Activated CD8-positive, alpha-beta memory T cell treated with anti-CD3 and anti-CD28 coated beads for 24 hours (primary cell): ENCODE data around the gene PRR36.

Experiments
- DNase-seq: peaks from one replicate; pipeline ENCODE4 v3.0.0-alpha.2; 2020

PRR36 gene

DNA sequence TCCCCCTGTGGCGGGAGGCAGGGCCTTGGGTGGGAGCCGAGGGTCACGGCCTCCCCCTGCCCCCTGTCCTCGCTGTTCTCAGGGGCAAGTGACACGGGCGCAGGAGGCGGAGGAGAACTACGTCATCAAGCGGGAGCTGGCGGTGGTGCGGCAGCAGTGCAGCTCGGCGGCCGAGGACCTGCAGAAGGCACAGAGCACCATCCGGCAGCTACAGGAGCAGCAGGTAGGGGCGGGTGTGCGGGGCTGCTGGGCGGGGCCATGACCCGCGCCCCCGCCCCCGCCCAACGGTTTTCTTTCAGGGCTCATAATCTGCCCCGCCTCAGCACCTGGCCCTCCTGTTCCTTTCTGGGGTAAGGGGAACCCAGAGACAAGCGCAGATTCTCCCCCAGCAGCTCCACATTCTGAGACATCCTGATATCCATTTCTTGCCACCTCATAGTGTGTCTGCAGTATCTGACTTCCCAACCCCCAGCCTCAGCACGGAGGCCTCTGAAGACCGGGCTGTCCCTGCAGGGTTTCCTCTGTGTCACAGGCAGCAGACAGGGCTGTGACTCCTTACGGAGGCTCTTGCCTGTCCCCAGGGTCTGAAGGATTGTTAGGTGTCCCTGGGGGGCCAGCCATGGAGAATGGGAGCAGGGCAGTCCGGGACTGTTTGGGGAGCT lies 15.9 kb downstream of the PRR36 start:
- no peak for DNase-seq

DNA sequence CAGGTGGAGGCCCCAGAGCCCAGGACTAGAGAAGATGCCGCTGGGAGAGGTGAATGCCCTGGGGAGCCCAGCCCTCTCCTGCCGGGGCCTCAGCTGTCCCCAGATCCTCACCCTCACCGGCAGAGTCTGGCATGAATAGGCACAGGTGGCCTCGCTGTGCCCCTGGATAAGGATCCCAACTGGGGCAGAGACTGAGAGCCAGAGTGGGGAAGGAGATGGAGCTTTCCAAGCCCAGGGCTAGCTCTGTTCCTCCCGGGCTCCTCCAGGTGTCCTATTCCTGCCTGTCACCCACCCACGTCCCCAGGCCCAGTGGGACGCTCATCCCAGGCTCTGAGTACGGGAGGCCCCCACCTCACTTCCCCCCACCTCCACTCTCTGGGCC lies 16.5 kb downstream of the PRR36 start:
- no peak for DNase-seq

DNA sequence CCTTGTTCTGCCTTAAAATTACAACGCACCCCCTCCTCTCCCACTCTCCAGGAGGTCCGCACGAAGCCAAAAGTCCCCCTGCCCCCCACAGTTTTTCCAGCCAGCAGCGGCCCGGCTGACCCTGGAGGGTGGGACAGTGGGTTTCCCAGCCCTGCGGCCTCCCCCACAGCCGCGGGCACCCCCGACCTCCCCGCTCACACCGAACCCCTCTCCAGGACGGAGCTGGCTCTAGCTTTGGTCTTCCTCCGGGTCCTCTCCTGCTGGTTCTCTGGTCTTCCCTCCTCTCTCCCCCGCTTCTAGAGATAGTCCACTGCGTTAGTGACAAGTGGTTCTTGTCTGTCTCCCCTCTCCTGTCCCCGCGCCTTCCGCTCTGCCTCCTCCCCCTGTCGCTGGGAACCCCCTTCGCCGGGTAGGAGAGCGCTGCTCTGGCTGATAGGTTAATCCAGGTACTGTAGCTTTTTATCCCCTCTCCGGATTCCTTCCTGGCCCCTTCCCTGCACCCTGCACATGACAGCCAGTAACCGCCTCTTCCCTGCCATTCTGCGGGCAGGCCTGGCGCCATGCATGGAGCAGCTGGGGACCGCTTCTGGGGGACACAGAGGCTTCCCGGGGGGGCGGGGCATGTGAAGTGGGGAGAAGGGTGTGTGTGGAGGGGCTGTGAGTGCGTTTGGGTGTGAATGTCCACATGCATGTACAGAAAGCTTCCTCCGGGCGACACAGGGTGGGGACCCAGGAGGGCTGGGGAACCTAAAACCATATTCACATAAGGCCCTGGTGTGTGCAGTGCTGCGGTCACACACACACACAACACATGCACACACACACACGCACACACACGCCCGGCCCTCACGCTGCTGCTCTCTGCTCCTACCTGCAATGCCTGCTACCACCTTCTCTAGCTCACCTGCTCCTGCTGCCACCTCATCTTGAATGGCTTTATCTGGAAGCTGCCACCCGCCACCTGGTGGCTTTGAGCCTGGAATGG lies 17.2 kb downstream of the PRR36 start:
- no peak for DNase-seq

DNA sequence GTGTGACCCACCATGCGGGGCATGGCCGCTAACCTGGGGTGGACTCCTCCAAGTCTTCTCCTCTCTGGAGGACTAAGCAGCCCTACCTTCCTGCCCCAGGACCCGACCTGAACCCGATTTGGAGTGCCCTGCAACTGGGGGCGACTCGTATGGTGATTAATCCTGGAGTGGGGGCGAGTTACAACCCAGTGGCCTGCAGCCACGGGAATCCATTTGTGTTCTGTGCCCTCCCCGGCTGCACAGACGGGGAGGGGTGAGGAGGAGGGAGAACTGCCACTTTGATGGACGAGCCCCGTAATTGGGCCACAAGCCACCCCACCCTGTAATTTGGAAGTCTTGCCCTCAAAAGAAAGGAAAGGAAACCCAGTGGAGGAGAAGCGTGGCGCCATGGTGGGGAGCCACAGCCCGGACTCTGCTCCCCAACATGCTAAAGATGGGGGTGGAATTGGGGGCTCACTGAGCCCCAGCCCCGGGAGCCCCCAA lies 18.0 kb downstream of the PRR36 start:
- DNase-seq = no peak

DNA sequence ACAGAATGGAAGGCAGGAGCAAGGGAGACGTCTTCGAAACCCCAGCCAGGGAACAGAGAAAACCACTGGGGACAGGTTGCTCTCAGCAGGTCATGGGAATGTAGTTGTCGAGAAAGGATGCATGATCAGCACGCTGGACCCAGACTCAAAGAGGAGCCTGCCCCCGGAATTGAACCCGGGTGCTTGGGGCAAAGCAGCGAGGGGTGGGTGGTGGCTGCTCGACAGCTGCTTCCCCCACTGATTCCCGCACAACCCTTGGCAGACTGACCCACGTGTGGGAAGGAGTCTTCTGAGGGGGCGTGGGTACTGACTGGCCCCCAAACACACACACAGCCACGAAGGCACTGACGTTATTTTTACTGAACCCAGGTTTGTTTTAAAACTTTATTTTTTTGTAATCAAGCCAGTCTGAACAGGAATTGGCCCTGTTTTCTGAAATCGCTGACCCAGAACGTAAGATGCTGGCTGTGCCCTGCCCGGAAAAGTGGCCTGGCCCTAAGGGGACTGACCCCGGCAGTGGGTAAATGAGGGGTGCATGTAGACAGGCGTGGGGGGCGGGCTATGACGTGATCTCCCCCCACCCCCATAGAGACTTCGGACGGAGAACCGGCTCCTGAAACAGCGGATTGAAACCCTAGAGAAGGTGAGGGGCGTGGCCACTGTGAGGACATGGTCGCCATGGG lies 18.6 kb downstream of the PRR36 start:
- DNase-seq = no peak

DNA sequence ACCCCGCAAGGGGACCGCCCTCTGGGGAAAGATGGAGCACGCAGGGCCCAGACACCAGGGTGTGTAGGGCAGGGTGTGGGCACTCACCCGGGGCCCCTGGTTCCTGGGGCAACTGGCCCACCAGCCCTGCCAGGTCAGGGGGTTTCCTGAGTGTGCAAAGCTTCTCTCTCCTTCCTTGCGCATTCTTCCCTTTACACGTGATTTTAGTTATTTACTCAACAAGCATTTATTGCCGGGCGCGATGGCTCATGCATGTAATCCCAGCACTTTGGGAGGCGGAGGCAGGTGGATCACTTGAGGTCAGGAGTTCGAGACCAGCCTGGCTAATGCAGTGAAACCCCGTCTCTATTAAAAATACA lies 20.4 kb downstream of the PRR36 start:
- DNase-seq = no peak

DNA sequence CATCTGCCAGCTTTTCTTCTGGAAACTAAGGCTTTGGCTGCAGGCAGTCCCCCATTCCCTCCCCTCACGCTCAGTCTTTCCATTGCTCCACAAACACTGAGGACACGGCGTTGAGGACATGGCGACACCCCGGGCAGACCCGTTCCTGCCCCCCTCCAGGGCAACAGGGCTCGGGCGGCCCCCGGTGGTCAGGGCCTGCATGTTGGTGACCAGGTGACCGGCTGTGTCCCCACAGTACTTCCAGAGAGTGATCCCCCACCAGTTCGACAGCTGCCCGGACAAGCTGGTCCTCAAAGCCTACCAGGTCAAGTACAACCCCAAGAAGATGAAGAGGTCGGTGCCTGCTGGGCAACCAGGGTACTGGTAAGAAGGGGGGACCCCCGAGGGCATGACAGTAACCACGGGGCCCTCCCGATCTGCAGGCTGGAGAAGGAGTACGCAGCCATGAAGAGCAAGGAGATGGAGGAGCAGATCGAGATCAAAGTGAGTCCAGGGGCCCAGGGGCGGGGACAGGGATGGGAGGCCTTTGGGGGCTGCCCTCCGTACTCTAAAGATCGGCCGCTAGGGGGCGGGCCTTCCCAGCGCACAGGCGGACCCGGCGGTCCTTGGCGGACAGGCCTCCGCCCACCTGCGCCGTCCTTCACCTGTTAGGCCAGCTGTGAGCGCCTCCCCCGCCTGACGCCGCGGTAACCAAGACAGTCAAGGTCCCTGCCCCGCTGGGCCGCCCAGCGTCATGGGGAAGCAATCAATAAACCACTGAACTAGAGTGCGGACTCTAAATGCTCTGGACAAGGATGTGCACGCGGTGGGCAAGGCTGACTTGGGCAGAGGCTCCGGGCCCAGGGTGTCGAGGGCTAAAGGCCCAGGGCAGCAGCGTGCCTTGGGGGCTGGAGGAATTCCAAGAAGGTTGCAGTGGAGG lies 21.1 kb downstream of the PRR36 start:
- peak; percentile 87 for DNase-seq

DNA sequence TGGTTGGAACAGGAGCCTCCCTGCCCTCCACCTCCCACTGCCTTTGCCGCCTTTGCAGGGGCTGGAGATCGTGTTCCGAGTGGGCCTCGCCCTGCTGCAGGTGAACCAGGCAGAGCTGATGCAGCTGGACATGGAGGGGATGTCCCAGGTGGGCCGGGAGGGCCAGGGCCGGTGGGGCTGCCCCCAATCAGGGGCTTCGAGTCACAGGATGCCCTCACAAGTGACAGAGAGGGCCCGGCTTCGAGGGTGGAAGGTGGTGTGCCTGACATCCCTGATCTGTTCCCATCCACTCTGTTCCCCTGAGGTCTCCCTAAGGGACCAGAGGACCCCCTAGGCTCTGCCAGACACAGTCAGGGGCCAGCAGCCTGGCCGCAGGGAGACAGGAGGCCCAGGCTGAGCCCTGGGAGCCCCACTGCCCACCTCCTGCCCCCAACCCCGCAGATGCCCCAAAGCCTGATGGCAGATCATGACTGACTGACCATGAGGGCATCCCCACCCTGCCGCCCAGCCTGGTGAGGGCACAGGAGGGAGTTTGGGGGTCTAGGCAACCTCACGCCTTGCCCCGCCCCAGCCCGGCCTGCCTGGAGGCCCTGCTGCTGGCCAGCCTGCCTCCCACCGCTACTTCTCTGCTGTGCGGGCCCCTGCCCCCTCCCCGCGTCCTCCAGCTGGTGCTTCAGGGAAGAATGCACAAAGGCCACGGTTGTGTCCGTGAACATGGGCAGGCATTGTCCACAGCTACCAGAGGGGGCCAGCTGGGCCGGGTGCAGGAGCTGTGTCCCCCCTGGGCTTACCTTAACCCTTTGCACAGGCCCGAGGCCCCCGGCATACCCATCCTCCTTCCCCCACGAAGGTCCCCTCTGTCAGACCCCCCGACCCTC lies 22.3 kb downstream of the PRR36 start:
- no peak for DNase-seq

DNA sequence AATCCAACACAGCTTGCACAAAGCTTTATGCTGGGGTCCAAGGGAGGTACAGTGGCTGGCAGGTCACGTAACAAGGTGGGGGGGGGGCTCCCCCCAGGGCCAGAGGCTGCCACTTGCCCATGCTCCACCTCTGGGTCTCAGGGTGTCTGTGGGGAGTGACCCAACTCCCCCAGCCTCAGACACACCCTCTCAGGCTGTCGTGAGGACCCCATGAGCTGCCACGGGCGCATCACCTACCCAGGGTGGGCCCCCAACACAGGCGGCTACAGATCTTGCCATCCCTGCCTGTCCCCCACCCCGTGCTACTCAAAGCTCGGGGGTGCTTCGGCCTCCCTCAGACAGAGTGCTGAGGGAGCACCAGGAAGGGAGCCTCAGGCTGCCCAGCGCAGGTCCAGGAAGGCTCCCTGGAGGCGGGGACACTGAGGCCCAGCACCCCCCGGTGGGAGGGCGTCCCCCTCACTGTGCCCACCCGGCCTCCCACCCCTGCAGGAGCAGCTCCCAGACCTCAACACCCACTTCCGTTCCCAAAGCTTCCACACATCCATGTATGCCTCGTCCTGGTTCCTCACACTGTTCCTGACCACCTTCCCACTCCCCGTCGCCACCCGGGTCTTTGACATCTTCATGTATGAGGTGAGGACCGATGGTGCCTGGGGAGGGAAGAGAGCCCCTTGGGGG lies 23.1 kb downstream of the PRR36 start:
- no peak for DNase-seq

DNA sequence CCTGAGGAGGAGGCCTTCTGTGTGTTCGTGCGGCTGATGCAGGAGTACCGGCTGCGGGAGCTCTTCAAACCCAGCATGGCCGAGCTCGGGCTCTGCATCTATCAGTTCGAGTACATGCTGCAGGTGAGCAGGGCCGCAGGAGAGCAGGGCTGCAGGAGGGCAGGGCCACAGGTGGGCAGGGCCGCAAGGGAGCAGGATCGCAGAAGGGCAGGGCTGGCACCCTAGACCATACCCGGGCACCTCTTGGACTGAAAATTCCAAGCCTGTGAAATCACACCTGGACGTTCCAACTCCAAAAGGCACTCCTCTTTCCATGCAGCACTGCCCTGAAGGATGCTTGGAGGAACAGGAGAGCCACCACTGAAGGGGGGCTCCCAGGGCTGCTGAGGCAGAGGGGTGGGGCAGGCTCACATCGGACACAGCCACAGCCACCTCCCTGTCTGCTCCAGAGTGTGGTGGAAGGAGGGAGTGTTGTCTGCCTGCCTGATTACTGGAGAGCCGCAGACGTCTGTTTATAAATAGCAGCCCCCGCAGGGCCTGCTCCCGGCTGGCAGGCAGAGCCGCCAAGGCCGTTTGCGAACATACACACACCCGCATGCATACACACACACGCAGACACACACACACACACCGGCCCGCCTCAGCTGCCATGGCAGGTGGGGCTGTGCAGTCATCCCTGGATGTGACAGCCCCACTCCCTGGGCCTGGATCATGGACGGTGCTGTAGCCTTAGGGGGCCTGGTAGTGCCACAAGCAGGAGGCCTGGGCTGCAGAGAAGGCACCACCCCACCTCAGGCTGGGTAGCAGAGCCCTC lies 24.0 kb downstream of the PRR36 start:
- no peak for DNase-seq

DNA sequence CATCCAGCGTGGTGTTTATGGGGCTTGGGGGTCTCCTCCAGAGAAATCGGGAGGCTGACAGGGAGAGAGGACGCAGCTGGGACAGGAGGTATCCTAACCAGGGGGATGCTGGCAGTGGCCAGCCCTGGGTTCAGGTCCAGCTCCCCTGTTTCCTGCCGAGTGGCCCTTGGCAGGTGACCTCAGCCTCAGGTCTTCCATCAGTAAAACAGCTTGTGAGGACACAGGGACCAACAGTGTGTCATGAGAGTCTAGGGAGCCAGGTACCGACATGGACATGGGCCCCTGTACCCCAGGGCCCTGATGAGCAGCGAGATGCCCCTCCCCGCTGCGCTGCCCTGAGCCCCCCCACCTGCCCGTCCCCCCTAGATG lies 24.6 kb downstream of the PRR36 start:
- no peak for DNase-seq

DNA sequence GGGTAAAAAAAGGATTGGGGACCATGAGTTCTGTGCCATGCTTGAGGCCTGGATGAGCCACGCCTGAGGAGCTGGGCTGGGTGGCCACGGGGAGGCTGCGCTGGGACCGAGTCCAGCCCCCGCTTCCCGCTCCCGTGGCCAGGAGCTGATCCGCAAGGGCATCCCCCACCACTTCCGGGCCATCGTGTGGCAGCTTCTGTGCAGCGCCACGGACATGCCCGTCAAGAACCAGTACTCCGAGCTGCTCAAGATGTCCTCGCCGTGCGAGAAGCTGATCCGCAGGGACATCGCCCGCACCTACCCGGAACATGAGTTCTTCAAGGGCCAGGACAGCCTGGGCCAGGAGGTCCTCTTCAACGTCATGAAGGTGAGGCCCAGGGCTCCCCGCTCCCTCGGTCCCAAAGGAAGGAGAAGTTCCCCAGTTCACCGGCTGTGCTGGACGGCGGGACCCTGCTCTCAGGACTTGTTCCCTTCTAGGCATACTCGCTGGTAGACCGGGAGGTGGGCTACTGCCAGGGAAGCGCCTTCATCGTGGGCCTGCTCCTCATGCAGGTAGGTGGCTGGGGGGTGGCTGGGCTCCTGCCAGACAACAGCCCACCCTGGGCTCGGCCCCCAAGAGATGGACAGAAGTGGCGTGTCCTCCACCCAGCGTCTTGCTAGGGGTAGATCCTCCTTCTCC lies 25.3 kb downstream of the PRR36 start:
- DNase-seq = no peak

DNA sequence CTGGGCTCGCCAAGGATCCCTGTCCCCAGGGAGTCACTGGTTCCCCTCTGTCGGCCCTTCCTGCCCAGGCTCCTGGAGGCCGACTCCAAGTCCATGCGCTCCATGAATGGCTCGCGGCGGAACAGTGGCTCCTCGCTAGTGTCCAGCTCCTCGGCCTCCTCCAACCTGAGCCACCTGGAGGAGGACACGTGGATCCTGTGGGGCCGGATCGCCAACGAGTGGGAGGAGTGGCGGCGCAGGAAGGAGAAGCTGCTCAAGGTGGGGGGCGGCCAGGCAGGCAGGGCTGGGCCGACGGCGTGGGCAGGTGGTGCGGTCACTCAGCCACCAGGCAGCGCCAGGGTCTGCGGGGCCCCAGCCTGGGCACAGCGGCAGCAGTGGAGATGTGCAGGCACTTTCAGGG lies 26.5 kb downstream of the PRR36 start:
- no peak for DNase-seq

DNA sequence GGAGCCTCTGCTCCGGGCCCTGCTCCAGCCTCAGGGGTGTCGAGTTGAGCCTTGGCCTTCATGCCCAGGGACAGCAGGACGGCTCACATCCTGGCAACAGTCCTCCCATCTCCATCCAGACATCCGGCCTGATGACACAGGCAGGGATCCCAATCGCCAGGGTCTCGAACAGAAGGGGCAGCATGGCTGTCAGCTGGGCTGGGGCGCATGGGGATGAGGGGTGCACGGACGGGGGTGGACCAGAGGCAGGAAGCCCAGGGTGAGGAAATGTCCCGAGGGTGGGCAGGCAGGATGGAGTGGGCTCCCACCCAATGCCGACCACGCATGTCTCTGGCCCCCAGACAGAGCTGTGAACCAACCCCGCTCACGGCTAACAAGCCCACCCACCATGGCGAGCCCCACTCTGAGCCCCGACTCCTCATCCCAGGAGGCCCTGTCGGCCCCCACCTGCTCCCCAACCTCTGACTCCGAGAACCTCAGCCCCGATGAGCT lies 28.0 kb downstream of the PRR36 start:
- no peak for DNase-seq

DNA sequence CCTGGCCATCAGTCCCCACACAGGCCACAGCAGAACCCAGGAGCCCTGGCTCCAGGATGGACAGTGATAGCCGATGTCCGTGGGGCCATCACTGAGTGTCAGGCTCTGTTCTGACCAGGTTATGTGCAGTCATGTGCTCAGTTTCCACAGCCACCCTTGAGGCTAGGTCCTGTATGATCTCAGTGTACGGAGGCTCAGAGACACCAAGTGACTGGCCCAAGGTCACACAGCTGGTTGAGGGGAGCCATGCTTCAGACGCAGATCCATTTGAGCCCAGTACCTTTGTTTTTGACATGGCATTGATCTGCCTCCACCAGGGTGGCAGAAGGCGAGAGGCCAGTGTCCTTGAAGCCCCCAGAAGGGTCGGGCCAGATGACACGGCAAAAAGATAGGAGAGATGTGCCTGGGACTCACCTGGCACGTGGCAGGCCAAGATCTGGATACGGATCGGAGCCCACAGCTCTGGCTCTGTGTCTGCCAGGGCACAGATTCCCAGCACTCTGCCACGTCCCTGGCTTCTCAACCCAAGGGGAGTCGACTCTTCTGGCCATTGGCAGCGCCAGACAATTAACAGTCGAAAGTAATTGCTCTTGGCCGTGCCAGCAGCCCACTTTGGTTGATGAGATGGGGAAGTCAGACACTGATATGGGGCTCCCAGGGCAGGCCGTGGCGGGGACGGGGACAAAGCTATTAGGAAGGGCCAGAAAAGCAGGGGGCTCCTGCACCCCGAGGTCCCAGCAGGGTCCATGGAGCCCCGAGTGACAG lies 28.6 kb downstream of the PRR36 start:
- DNase-seq = no peak

DNA sequence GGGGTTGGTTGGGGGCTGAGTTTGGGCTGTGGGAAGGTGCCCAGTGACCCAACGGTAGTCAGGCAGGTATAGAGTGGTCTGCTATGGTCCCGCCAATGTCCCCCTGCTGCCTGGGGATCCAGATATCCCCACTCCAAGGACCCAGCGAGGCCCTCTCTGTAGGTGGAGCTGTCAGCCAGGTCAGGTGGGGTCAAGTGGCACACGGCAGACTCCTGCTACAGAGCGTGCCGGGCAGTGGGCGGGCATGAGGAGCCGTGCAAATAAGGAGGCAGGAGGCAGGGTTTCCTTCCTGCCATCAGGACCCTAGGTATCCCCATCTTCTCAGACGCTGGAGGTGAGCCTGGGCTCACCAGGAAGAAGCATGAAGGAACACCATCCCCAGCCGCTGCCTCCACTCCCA lies 29.2 kb downstream of the PRR36 start:
- DNase-seq = no peak

DNA sequence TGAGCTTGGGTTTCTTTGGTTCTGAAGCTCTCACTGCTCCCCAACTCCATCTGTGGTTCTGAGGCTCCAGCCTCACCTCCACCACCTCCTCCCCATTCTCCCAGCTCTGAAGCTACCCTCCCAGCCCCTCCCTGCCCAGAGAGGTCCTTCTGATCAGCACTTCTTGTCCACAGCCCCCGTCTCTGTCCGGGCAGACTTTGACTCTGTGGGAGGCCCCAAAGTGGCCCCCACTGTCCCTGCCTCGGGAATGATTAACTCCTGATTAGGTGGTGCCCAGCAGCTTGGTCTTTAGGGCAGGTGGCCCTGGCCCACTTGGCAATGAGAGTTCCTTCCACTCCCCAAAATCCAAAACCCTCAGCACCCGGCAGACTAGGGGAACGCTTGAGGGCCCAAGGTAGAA lies 29.8 kb downstream of the PRR36 start:
- DNase-seq = no peak

DNA sequence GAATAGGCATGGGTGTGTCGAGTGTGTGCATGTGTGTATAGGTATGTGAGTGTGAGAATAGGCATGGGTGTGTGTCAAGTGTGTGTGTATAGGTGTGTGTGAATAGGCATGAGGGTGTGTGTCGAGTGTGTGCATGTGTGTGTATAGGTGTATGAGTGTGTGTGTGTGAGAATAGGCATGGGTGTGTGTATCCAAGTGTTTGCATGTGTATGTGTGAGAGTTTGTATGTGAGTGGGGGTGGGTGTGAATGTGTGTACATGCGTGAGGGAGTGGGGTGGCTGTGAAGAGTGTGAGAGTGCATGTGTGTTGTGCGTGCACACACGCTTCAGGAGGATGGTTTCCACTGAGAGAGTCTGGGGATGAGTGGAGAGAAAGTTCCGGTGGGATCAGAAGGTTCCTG lies 30.7 kb downstream of the PRR36 start:
- DNase-seq = no peak
